Smooth muscle cell of the brain vasculature (primary cell): ENCODE results near the gene GSK3B.
"Not testable (repeated sequence)": the region's sequence is repeated elsewhere in the genome, so short reads cannot be mapped to it uniquely, and the experiment has no call there.

Experiments
- DNase-seq: peaks from one replicate; pipeline ENCODE4 v3.0.0-alpha.2; 2012; ENCODE audit warnings: low read depth, low spot score

GSK3B gene

DNA sequence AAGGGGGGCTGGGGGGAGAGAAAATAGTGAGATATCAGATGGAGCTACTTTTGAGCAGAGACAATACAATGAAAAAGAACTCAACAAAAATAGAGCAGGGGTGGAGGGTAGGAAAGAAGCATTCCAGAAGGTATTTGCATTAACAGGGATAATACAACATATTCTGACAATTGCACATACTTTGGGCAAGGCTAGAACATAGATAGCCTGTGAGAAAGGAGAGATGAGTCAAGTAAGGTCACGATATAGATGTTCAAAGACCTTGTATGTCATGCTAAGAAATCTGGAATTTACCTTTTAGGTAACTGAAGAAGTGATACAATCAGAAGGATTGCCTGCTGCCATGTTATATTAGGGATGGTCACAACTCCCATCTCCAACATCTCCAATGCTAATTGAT, 155.2 kb downstream of the GSK3B start:
- DNase-seq: no peak

DNA sequence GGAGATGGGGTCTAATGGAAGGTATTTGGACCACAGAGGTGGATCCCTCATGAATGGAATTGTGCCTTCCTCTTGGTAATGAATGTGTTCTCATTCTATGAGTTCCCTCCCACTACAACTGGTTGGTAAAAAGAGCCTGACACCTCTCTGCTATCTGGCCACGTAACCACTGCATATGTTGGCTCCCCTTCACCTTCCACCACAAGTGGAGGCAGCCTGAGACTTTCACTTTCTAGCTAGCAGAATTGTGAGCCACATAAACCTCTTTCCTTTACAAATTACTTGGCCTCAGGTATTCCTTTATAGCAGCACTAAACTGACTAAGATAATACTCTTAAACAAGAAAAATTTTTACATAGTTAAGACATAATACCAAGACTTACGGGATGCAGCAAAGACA, 157.0 kb downstream of the GSK3B start:
- DNase-seq: no peak

DNA sequence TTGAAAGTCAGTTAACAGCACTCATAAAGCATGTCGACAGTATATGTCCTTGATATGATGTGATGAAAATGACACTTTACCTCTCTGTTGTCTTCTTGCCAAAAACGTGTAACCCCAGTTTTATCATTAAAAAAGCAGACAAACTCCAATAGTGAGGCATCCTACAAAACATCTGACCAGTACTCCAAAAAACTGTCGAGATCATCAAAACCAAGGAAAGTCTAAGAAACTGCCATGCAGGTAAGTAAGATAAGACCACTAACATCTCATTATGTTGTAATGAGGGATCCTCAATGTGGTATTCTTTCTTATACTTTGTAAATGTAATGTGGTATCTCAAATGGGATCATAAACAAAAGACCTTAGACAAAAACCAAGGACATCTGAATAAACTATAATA, 160.0 kb downstream of the GSK3B start:
- no peak for DNase-seq

DNA sequence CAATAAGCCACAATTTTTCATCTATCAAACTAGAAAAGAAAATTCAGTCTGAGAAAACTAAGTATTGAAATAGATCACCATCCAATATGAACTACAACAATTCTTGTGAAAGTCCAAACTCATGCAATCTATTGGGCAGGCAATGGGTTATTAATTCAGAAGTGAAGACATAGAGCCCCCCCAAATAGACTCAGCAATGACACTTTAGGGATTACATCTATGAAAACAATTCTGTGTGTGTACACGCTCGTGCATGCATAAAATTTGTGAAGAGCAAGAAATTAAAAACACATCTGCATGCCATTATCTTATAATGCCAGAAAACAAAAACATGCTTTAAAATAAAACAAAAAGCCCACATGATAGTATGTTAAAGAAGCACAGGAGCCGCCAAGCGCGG, 161.0 kb downstream of the GSK3B start:
- DNase-seq: no peak

DNA sequence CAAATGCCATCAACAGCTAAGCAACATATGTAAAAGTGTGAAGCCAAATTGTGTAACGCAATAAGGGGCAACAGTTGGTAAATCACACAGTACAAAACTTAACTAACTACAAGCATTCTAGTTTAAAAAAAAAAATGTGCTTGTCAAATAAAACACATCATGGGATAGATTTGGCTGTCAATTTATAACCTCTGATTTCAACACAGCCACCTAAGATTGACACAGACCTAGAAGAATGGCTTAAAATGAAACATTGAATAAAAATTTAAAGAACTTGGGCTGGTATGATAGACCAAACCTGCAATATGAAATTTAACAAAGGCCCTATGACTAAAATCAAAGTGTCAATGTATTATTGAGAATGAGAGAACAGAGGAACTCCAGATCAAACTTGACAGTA, 164.0 kb downstream of the GSK3B start:
- no peak for DNase-seq

DNA sequence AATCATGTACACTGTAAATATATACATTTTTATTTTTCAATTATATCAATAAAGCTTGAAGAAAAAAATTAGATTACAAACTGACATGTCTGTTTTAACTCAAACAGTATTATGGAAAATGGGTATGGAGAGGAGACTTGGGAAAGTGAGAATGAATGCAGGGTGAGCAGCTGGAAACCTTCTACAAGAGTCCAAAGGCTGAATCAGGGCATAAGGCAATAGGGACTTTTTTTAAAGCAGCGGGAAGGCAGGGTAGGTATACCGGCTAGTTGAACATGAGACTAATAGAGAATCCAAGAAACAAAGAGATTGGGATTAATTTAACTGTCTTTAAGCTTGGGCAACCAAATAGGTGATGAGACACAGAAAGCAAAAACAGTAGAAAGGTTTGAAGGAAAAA, 167.1 kb downstream of the GSK3B start:
- no peak for DNase-seq

DNA sequence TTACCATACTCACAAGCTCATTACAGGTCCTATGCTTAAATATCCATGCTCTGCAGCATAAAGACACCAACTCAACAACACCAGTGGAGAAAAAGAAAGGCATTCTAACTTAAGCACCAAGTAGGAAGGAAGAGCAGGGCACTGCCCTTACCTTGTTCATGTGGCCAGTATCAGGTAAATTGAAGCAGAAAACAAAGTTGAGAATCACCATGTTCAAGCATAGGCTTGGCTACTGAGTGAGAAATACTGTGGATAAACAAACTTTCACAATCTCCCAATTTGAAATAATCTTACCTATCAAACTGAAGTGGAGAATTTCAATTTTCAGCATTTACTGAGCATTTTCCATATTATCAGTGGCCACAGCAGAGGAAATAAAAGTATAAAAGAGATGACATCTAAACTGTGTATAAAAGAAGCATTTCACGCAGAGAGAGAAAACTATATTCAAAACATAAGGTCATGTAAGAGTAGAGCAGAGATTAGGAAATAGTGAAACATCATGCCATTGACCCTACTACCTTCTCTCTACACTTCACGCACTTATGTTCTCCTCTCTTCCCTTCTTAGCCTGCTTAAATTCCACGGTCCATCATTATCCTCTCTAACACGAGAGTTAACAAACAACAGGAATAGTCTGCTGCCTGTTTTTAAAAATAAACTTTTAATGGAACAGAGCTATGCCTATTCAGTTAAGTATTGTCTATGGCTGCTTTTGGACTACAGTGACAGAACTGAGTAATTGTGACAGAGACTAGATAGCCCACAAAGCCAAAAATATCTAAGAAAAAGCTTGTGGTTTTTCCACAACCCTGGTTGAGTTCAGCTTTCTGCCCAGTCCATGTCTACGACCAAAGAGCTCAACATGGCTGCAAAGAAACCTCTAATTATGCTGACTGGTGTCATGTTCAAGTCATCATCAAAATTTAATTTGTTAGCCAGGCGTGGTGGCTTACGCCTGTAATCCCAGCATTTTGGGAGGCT, 169.8 kb downstream of the GSK3B start:
- DNase-seq: no peak

DNA sequence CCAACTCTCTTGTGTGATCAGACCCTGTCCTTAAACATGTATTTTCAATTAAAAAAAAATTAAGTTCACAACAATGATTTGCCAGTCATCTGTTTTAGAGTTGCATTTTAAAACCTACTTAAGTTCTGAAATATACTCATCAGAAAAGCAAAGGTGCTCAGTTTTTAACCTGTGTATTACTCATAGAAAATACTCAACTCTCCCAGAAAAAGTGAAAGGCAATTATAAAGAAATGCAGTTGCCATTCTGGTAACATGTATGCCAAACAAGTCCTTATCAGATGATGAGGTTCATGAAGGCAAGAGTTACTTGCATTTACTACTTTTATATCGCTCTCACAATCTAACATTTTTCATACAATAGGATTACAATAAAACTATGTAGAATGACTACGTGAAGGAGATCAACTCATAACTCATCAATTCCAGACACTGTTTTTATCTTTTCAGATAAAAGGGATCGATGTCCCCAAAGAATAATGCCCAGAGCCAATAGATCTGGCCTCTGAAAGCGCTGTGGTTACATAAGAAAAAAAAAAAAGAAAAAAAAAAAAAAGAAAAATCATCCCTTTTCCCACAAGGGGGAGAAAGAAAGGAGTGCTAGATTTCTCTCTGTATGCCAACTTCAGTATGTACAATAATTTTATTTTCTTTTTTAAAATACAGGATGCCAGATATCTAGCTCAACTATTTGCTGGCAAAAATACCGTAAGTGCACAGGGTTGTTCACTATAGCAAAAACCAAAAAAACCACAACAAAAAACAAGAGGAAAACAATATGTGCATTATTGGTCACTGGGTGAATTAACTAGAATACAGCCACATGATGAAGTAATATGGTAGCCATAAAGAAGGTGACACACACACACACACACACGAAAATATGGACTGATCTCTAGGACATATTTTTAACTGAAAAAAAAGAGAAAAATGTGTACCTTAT, 175.0 kb downstream of the GSK3B start:
- DNase-seq: no peak

DNA sequence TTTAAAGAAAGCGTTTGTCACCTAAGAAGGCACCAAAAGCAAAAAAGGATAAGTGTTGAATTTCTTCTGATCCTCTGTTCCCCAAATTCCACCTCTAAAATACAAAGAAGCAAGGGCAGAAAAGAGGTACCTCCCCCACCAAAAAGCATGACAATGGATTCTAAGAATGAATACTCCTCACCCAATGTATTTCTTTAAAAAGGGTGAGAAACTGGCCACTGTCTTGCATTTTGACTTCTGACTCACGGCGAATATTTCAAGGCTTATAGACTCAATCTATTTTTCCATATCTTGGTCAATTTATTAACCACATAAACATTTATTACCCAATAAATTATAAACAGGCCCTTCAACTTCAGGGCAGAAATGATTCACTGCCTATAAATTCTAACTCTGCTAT, 181.2 kb downstream of the GSK3B start:
- DNase-seq: no peak

DNA sequence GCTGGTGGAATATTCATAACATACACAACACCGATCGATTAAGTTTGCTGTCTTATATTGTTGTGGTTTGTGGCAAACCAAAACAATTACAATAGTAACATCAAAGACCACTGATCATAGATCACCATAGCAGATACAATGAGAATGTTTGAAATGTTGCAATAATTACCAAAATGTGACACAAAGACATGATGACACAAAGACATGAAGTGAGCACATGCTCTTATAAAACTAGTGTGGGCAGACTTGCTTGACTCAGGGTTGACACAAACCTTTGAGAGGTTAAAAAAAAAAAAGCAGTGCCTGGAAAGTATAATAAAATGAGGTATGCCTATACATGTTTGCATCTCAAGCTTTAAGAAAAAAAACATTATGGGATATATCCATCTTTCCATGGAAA, 182.0 kb downstream of the GSK3B start:
- DNase-seq: no peak

DNA sequence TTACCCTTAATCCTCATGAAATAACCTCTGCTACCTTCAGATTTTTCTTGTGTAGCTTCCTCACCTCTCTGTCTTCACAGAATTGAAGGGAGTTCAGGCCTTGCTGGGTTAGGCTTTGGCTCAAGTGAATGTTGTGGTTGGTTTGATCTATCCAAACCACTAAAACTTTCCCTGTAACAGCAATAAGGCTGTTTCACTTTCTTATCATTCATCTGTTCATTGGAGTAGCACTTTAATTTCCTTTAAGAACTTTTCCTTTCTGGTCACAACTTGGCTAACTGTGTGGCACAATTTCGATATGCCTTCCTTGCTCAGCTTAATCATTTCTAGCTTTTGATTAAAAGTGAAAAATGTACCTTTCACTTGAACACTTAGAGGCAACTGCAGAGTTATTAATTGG, 182.5 kb downstream of the GSK3B start:
- no peak for DNase-seq

DNA sequence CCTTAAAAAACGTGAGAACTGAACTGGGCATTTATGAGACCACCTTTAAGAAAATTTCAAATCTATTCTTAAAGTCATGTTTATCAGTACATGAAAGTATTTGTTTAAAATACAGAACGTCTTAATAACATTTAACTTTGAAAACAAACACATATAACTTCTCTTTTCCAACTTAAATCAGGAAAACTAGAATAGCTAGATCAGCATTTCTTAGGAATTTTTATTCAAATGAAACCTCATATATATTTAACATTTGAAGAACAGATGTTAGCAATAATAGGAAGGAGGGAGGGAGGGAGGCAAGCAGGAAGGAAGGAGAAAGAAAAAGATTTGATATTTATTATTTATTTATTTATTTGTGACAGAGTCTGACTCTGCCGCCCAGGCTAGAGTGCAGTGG, 192.2 kb downstream of the GSK3B start:
- DNase-seq: no peak

DNA sequence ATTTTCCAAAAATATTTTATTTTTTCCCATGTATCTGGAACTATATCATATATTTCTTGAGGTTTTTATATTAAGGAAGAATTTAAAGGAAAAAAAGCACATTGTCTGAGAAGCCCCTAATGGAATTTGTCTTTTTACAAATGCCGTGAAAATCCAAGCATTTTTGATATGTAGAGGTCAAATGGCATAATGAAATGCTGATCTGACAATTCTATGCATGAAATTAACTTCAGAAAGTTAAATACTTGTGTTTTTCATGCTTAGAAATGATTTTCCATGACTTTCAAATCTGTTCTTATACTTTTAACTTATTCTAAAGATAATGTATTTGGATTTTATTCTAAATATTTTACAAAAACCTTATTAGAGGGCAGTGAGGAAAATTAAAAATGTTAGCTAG, 193.1 kb downstream of the GSK3B start:
- no peak for DNase-seq

DNA sequence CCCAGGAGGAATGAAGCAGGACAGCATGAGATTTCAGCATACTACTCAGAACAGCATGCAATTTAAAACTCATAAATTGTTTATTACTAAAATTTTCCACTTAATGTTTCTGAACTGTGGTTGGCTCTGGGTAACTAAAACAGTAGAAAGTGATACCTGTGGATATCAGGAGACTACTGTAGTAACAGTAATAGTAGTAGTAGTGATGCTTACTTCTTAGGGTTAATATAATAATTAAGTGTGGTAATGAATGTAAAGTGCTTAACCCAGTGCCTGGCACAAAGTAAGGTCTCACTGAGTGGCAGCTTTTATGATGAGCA, 195.1 kb downstream of the GSK3B start:
- no peak for DNase-seq

DNA sequence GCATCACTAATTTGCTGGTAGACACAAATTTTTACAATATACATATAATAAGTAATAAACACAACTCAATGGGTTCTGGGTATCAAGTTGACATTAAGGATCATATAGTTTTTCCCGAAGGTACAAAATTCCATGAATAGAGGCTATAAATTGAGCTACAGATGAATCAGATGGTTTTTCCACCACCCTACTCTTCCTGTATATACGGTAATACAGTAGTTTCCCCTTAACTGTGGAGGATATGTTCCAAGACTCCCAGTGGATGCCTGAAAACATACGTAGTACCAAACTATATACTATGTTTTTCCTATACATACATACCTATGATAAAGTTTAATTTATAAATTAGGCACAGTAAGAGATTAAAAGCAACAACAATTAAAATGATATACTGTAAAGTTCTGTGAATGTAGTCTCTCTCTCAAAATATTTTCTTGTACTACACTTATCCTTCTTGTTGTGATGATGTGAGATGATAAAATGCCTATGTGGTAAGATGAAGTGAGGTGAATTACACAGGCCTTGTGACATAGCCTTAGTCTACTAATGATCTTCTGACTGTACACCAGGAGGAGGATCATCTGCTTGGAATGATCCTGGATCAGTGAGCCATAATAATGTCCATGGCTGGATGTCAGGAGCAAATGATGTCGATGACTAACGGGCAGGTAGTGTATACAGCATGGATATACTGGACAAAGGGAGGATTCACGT, 195.6 kb downstream of the GSK3B start:
- DNase-seq: no peak

DNA sequence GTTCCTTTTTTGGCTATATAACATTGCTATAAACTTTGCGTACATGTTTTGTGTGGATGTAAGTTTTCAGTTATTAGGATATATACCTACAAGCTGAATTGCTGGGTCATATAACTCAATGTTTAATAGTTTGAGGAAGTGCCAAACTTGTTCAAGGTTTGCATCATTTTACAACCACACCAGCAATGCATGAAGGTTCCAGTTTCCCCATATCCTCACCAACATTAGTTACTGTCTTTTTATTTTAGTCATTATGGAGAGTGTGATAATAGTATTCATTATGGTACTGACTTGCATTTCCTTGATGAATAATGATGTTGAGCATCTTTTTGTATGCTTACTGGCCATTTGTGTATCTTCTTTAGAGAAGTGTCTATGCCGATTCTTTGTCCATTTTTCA, 200.1 kb downstream of the GSK3B start:
- no peak for DNase-seq

DNA sequence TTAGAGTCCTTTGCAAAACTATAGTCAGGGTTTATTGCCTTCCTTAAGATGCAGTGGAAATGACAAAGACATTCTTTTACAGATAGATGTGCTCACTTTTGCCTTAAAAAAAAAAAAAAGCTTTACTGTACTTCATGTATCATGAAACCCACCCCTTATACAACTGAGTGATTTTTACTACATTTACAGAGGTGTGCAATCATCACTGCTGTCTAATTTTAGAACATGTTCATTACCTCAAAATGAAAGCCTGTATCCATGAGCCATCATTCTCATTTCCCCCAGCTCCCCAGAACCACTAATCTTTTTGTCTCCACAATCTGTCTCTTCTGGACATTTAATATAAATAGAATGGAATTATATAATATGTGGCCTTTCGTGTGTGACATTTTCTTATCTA, 200.5 kb downstream of the GSK3B start:
- no peak for DNase-seq

DNA sequence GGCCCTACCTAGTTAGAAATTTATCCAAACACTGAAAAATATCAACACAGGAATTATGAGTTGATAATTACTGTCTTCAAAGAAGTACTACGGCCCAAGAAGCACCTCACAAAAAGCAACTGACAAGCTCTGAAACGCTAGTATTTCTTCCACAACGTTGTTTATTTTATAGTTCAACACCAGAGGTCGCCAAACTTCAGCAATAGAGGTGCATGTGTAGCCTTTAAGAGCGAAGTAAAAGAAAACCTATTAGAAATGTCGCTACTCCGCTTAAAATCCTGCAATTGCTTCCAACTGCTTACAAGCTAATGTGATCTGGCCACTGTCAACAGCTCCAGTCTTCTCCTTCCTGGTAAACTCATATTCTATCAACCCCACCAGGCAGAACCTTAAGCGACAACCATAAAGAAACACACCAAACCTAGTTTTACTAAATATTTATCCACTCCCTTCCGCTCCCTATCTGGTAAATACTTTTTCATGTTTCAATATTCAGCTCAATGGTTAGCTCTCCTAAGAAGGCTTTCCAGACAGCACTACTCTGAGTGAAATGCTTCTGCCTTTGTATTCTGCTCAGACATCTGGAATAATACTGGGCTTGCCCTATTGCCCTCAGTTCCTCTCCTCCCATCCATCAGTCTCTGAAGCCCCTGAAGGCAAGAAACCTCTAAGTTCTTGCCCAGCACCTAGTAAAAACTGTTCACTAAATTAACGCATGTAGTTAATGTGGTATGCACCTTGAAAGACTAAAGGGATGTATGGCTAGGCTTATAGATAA, 202.1 kb downstream of the GSK3B start:
- DNase-seq: peak; percentile 59

DNA sequence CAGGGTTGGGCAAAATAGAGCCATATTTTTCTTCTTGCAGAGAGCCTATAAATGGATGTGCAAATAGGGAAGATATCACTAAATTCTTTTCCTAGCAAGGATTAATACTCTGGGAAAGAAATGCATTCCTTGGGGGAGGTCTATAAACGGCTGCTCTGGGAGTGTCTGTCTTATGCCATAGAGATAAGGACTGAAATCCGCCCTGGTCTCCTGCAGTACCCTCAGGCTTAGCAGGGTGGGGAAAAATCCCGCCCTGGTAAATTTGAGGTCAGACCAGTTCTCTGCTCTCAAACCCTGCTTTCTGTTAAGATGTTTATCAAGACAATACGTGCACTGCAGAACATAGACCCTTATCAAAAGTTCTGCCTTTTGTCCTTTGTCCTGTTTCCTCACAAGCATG, 205.6 kb downstream of the GSK3B start:
- DNase-seq: not testable (repeated sequence)

DNA sequence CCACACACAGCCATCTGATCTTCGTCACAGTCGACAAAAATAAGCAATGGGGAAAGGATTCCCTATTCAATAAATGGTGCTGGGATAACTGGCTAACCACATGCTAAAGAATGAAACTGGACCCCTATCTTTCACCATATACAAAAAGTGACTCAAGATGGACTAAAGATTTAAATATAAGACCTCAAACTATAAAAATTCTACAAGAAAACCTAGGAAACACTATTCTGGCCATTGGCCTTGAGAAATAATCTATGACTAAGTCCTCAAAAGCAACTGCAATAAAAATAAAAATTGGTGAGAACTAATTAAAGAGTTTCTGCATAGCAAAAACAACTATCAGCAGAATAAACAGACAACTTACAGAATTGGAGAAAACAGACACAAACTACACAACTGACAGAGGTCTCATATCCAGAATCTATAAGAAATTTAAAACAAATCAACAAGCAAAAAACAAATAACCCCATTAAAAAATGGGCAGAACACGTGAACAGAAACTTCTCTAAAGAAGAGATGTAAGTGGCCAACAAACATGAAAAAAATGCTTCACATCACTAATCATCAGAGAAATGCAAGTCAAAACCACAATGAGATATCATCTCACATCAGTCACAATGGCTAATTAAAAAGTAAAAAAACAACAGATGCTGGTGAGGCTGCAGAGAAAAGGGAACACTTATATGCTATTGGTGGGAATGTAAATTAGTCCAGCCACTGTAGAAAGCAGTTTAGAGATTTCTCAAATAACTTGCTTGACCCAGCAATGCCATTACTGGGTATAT, 208.3 kb downstream of the GSK3B start:
- no peak for DNase-seq
